ENCODE results near the gene ALS2CL. TPM values are rescaled to one million over a fixed set of nuclear protein-coding genes. Genes with fewer than 3 reads are reported as not detected.

Gene ALS2CL
- total RNA-seq, 3 donors from 2014 or later (not counting 1 experiment from before 2014, with no cell fraction given): 0.07 to 1.3 (median 0.70) TPM

DNA sequence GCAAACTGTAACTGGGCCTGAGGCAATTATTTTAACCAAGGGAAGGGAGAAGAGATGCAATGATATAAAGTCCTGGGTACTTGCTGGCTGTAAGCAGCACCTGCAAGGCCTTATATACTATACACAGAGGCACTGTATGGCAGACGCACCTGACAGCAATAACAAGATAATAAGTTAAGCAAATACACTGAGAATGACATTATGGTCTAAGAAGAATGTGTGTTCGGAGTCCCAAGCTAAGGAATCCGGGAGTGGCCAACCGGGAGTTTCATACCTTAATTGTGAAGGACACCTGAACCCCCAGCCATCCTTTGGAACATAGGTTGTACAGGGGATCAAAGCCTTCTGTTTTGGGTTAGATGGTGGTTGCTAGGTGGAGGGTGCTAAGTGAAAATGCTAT lies 67.4 kb downstream of the ALS2CL start:
- WGBS (ENCODE audit: insufficient coverage): 90% methylated on average over 4 of the region's 4 CpGs

DNA sequence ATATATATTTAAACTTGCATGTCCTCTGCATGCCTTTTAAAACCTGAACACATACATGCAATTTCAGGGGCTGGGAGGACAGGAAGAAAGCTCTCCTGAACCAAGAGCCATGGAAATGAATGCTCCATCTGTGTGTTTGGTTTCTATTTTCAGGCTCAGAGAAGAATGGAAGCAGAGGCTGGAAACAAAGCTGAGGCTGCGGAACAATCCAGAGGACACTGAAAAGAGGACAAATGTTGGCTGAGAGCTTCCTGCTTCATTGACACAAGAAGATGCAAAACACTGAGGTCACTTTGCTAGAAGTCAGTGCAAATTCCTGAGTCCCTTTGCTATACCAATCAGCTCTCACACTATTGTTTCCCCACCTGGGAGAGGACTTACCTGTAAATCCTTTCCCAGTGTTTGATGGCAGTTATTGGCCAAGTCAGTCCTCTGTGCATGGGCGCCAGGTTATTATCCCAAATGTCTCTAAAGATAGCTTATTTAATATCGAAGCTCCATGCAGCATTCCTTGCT lies 68.4 kb downstream of the ALS2CL start:
- TF ChIP-seq, protein P1, sequence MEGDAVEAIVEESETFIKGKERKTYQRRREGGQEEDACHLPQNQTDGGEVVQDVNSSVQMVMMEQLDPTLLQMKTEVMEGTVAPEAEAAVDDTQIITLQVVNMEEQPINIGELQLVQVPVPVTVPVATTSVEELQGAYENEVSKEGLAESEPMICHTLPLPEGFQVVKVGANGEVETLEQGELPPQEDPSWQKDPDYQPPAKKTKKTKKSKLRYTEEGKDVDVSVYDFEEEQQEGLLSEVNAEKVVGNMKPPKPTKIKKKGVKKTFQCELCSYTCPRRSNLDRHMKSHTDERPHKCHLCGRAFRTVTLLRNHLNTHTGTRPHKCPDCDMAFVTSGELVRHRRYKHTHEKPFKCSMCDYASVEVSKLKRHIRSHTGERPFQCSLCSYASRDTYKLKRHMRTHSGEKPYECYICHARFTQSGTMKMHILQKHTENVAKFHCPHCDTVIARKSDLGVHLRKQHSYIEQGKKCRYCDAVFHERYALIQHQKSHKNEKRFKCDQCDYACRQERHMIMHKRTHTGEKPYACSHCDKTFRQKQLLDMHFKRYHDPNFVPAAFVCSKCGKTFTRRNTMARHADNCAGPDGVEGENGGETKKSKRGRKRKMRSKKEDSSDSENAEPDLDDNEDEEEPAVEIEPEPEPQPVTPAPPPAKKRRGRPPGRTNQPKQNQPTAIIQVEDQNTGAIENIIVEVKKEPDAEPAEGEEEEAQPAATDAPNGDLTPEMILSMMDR (IDR thresholded peaks at IDR 0.05): no peak
- WGBS (ENCODE audit: insufficient coverage): 85% methylated on average over 3 of the region's 3 CpGs

More for the DNA sequence above, 67.4 kb downstream of the ALS2CL start:
- peaks cover 10 to 22% of the 10 kb centered on the region in 2 donors for H3K27me3 Mint-ChIP-seq (ENCODE audit: low read depth in 2 of 2)
- H3K4me1 ChIP-seq (ENCODE audit: control insufficient read depth, insufficient read depth, low read length): peaks cover 12% of the 10 kb centered on the region
- no peak overlapping the region for H3K4me3 Mint-ChIP-seq
- H3K27me3 ChIP-seq (ENCODE audit: control insufficient read depth, insufficient read depth, low read length): no peaks in the 10 kb centered on the region
- H3K36me3 ChIP-seq (ENCODE audit: control insufficient read depth, insufficient read depth, low read length): no peaks in the 10 kb centered on the region
- H3K27ac ChIP-seq (ENCODE audit: low read length): no peak overlapping the region
- intact Hi-C loops (cut with micrococcal nuclease): no loop called here
- DNase-seq: no peak
- TF ChIP-seq, protein P1 (IDR thresholded peaks at IDR 0.05): no peak
- no peak overlapping the region for H3K27ac Mint-ChIP-seq
- H3K9me3 Mint-ChIP-seq: no peaks in the 10 kb centered on the region
- H3K36me3 Mint-ChIP-seq: no peaks in the 10 kb centered on the region
- H3K4me1 Mint-ChIP-seq: peaks cover 5 to 12% of the 10 kb centered on the region in 2 donors
- no peaks in the 10 kb centered on the region for H3K9me3 ChIP-seq (ENCODE audit: control insufficient read depth, insufficient read depth, low read length)
- ATAC-seq: no peak
- no peak overlapping the region for H3K4me3 ChIP-seq (ENCODE audit: low read length)

DNA sequence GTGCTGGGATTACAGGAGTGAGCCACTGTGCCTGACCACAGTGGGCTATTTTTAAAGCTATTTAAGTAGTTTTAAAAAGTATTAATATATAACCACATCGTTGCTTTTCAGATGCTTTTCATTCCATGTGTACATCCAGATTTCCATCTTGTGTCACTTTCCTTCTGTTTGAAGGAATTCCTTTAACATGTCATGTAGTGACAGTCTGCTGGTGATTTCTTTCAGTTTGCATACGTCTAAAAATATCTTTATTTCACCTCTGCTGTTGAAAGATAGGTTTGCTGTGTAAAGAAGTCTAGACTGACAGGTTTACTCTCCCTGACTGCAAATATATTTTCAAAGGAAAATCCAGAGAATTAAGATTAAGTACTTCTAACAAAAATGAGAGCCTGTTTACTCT lies 68.9 kb downstream of the ALS2CL start:
- Histone ChIP-seq H3K27ac (ENCODE audit: low read length) (no peak overlapping the region), H3K4me3 (ENCODE audit: low read length) (no peak overlapping the region), H3K9me3 (ENCODE audit: control insufficient read depth, insufficient read depth, low read length) (no peaks in the 10 kb centered on the region), H3K4me1 (ENCODE audit: control insufficient read depth, insufficient read depth, low read length) (peaks cover 2% of the 10 kb centered on the region), H3K27me3 (ENCODE audit: control insufficient read depth, insufficient read depth, low read length) (no peaks in the 10 kb centered on the region), H3K36me3 (ENCODE audit: control insufficient read depth, insufficient read depth, low read length) (no peaks in the 10 kb centered on the region)
- Mint-ChIP-seq H3K9me3 (no peaks in the 10 kb centered on the region), H3K27me3 (ENCODE audit: low read depth in 2 of 2) (peaks cover 22 to 27% of the 10 kb centered on the region in 2 donors), H3K36me3 (no peaks in the 10 kb centered on the region), H3K4me1 (peaks cover 0 to 4% of the 10 kb centered on the region in 2 donors), H3K4me3 (no peak overlapping the region), H3K27ac (no peak overlapping the region)
- DNase-seq: no peak
- intact Hi-C loops (cut with micrococcal nuclease): no loop called here
- TF ChIP-seq, protein P1 (IDR thresholded peaks at IDR 0.05): no peak
- no CpG with 5 or more reads among the region's 2 CpGs for WGBS (ENCODE audit: insufficient coverage)
- no peak for ATAC-seq

More for the DNA sequence above, 68.4 kb downstream of the ALS2CL start:
- DNase-seq (no peak), ATAC-seq (no peak)
- intact Hi-C loops (cut with micrococcal nuclease): no loop called here
- H3K36me3 Mint-ChIP-seq: no peaks in the 10 kb centered on the region
- Histone ChIP-seq H3K27me3 (ENCODE audit: control insufficient read depth, insufficient read depth, low read length) (no peaks in the 10 kb centered on the region), H3K27ac (ENCODE audit: low read length) (no peak overlapping the region), H3K9me3 (ENCODE audit: control insufficient read depth, insufficient read depth, low read length) (no peaks in the 10 kb centered on the region), H3K4me1 (ENCODE audit: control insufficient read depth, insufficient read depth, low read length) (peaks cover 6% of the 10 kb centered on the region), H3K4me3 (ENCODE audit: low read length) (no peak overlapping the region), H3K36me3 (ENCODE audit: control insufficient read depth, insufficient read depth, low read length) (no peaks in the 10 kb centered on the region)
- no peaks in the 10 kb centered on the region for H3K9me3 Mint-ChIP-seq
- H3K4me3 Mint-ChIP-seq: no peak overlapping the region
- H3K27me3 Mint-ChIP-seq (ENCODE audit: low read depth in 2 of 2): peaks cover 20 to 26% of the 10 kb centered on the region in 2 donors
- H3K27ac Mint-ChIP-seq: no peak overlapping the region
- H3K4me1 Mint-ChIP-seq: peaks cover 2 to 9% of the 10 kb centered on the region in 2 donors
